Osteoblast (primary cell): ENCODE data around the gene C1orf52. TPM values are rescaled to one million over a fixed set of nuclear protein-coding genes. Genes with fewer than 3 reads are reported as not detected.
"Not testable (repeated sequence)": the region's sequence is repeated elsewhere in the genome, so short reads cannot be mapped to it uniquely, and the experiment has no call there.

Source experiments
- DNase-seq: peaks from one replicate; pipeline ENCODE4 v3.0.0; 2011; ENCODE audit warnings: low spot score, mixed read lengths; ENCODE audit not compliant: insufficient read length; ENCODE audit errors: missing footprints
- H2AFZ ChIP-seq: 2 replicates; pipeline ENCODE4 v1.6.0; 2011; ENCODE audit warnings: mild to moderate bottlenecking, low read length
- H3K27ac ChIP-seq: 2 replicates; pipeline ENCODE4 v1.5.1; 2011; ENCODE audit warnings: mild to moderate bottlenecking, low read depth, low read length, moderate library complexity
- H3K27me3 ChIP-seq: 2 replicates; pipeline ENCODE4 v1.6.0; 2012; ENCODE audit warnings: mild to moderate bottlenecking, control low read depth, inconsistent platforms, low read length, moderate library complexity; ENCODE audit not compliant: insufficient read depth
- H3K36me3 ChIP-seq: 2 replicates; pipeline ENCODE4 v1.5.1; 2011; ENCODE audit warnings: mild to moderate bottlenecking, low read length, control low read depth, moderate library complexity; ENCODE audit not compliant: insufficient read depth
- H3K4me1 ChIP-seq: 2 replicates; pipeline ENCODE4 v1.5.1; 2011; ENCODE audit warnings: mild to moderate bottlenecking, low read length, control low read depth, moderate library complexity; ENCODE audit not compliant: insufficient read depth
- H3K4me2 ChIP-seq: 2 replicates; pipeline ENCODE4 v1.6.0; 2011; ENCODE audit warnings: mild to moderate bottlenecking, low read length; ENCODE audit not compliant: insufficient read depth
- H3K4me3 ChIP-seq: fragments of 200-600 bp; sonication (generic); 3 replicates; pipeline ENCODE4 v1.5.1; 2012; ENCODE audit warnings: mild to moderate bottlenecking, low read length, inconsistent platforms; ENCODE audit not compliant: insufficient read depth
- H3K79me2 ChIP-seq: 2 replicates; pipeline ENCODE4 v1.6.0; 2012; ENCODE audit warnings: mild to moderate bottlenecking, low read length, control low read depth, inconsistent platforms; ENCODE audit not compliant: insufficient read depth
- H3K9me3 ChIP-seq: 2 replicates; pipeline ENCODE4 v1.5.1; 2011; ENCODE audit warnings: low read depth, low read length, control low read depth
- H4K20me1 ChIP-seq: 2 replicates; pipeline ENCODE4 v1.6.0; 2012; ENCODE audit warnings: mild to moderate bottlenecking, low read length, control low read depth; ENCODE audit not compliant: insufficient read depth
- CTCF ChIP-seq: IDR thresholded peaks from 2 replicates; pipeline ENCODE4 v1.5.1; 2011; ENCODE audit warnings: mild to moderate bottlenecking, low read depth, low read length, moderate library complexity; ENCODE audit errors: extremely low read depth
- total RNA-seq: library from RNA; depleted of rRNA; stranded (reverse); fragments of >200 nt; gene quantifications from 2 replicates; pipeline ENCODE4 v1.2.3, GENCODE V29; 2012

The C1orf52 gene
- total RNA-seq, 1 donor = 13.0 TPM

- TF ChIP-seq CTCF = no peak
- DNase-seq = peak; percentile 65
- Histone ChIP-seq H3K4me1 (peaks cover 30% of the 10 kb centered on the region), H3K9me3 (no peaks in the 10 kb centered on the region), H3K4me3 (peak overlapping the region; percentile 89), H3K27ac (peak overlapping the region; percentile 82), H3K27me3 (no peaks in the 10 kb centered on the region), H4K20me1 (peaks cover 25% of the 10 kb centered on the region), H2AFZ (no peak overlapping the region), H3K36me3 (peaks cover 19% of the 10 kb centered on the region), H3K79me2 (peaks cover 38% of the 10 kb centered on the region), H3K4me2 (peak overlapping the region; percentile 91)
These were observed 835 bp downstream of the C1orf52 start for GRCh38 chr1:85258536-85259117.

GRCh38 chr1:85249042-85249441 is 10.4 kb downstream of the C1orf52 start:
- not testable (repeated sequence) for H3K79me2 ChIP-seq, H3K9me3 ChIP-seq, H3K4me3 ChIP-seq, H3K27me3 ChIP-seq, DNase-seq, H2AFZ ChIP-seq, H3K27ac ChIP-seq, H3K4me2 ChIP-seq
- Histone ChIP-seq H3K36me3 (peaks cover 22% of the 10 kb centered on the region), H4K20me1 (peaks cover 13% of the 10 kb centered on the region), H3K4me1 (peaks cover 20% of the 10 kb centered on the region)

GRCh38 chr1:85245891-85246290 is 13.6 kb downstream of the C1orf52 start:
- no peak overlapping the region for H3K4me2 ChIP-seq
- peak; percentile 49 for DNase-seq

GRCh38 chr1:85245456-85245855 is 14.0 kb downstream of the C1orf52 start:
- H3K9me3 ChIP-seq = no peaks in the 10 kb centered on the region
- H2AFZ ChIP-seq = no peak overlapping the region
- H4K20me1 ChIP-seq = no peaks in the 10 kb centered on the region
- no peak overlapping the region for H3K4me3 ChIP-seq
- DNase-seq = no peak
- no peak for TF ChIP-seq CTCF
- H3K4me2 ChIP-seq = no peak overlapping the region
- no peaks in the 10 kb centered on the region for H3K36me3 ChIP-seq
- peaks cover 31% of the 10 kb centered on the region for H3K4me1 ChIP-seq
- H3K27me3 ChIP-seq = no peaks in the 10 kb centered on the region
- no peaks in the 10 kb centered on the region for H3K79me2 ChIP-seq
- H3K27ac ChIP-seq = peak overlapping the region; percentile 38

More at GRCh38 chr1:85245891-85246290, 13.6 kb downstream of the C1orf52 start:
- peaks cover 31% of the 10 kb centered on the region for H3K4me1 ChIP-seq
- H3K27ac ChIP-seq = peak overlapping the region; percentile 2
- H4K20me1 ChIP-seq = no peaks in the 10 kb centered on the region
- no peaks in the 10 kb centered on the region for H3K36me3 ChIP-seq
- H3K4me3 ChIP-seq = no peak overlapping the region
- no peak for TF ChIP-seq CTCF
- no peaks in the 10 kb centered on the region for H3K27me3 ChIP-seq
- no peaks in the 10 kb centered on the region for H3K9me3 ChIP-seq
- H2AFZ ChIP-seq = no peak overlapping the region
- no peaks in the 10 kb centered on the region for H3K79me2 ChIP-seq
